Activated CD4-positive, alpha-beta T cell treated with anti-CD3 and anti-CD28 coated beads for 36 hours (primary cell): ENCODE data around the gene TCF7. TPM values are rescaled to one million over a fixed set of nuclear protein-coding genes. Genes with fewer than 3 reads are reported as not detected.
A peak's percentile ranks its signal among the peaks of the same experiment; 100 is the strongest.

Experiments used
- ATAC-seq: fragments of 200-7000 bp; cut with Tn5 transposase; one replicate; pipeline ENCODE4 v1.10.0; 2021; ENCODE audit warnings: mild to moderate bottlenecking, moderate library complexity
- CTCF ChIA-PET: fragments of 350-600 bp; sonication (Branson Sonifier 250); formaldehyde crosslinking; loops from one replicate; lab custom pipeline; 2021; ENCODE audit warnings: antibody characterized with exemption; lab: Charles Lee
- POLR2A ChIA-PET: fragments of 350-600 bp; sonication (Branson Sonifier 250); formaldehyde crosslinking; loops from one replicate; lab custom pipeline; 2021; ENCODE audit warnings: antibody characterized with exemption, inconsistent platforms; lab: Charles Lee
- DNase-seq: peaks from one replicate; pipeline ENCODE4 v3.0.0-alpha.2; 2020
- H3K27ac Mint-ChIP-seq: one replicate; pipeline ENCODE4 v1.8.0; 2021; ENCODE audit warnings: mixed read lengths
- H3K27me3 Mint-ChIP-seq: one replicate; pipeline ENCODE4 v1.8.0; 2021; ENCODE audit warnings: mixed read lengths
- H3K36me3 Mint-ChIP-seq: one replicate; pipeline ENCODE4 v1.8.0; 2021; ENCODE audit warnings: low read depth, mixed read lengths
- H3K4me1 Mint-ChIP-seq: one replicate; pipeline ENCODE4 v1.8.0; 2021; ENCODE audit warnings: mixed read lengths
- H3K4me3 Mint-ChIP-seq: one replicate; pipeline ENCODE4 v1.8.0; 2021; ENCODE audit warnings: mild to moderate bottlenecking, moderate library complexity, mixed read lengths
- H3K9me3 Mint-ChIP-seq: one replicate; pipeline ENCODE4 v1.8.0; 2021; ENCODE audit warnings: low read depth, mixed read lengths
- intact Hi-C, 2 experiments: fragments of 100-400 bp; cut with DNase I in 1 of 2; cut with micrococcal nuclease in 1 of 2; formaldehyde crosslinking; loops; one replicate each; pipeline versions ENCODE4 v1.14.2 to v1.15.1; 2022 to 2024; cut with DNase I, micrococcal nuclease
- total RNA-seq, 2 experiments: library from RNA; stranded (reverse); gene quantifications; one replicate each; pipeline ENCODE4 v1.2.3, GENCODE V29; 2021

The TCF7 gene
- total RNA-seq, 2 experiments from 2014 or later: 94.8 to 117 TPM

- CTCF ChIA-PET: interaction anchor here (0.5 to 7.5 kb wide), 7 partner anchors 12 to 51 kb away, joined by 3 to 83 read pairs (median 4); no protein-coding TSS in a partner anchor
- H3K36me3 Mint-ChIP-seq: peaks cover 3% of the 10 kb centered on the region
- H3K27me3 Mint-ChIP-seq: peaks cover 1% of the 10 kb centered on the region
- POLR2A ChIA-PET: interaction anchor here (2.2 kb wide), 1 partner anchor 11 kb away, joined by 10 read pairs; no protein-coding TSS in a partner anchor
- peaks cover 88% of the 10 kb centered on the region for H3K4me1 Mint-ChIP-seq
- H3K4me3 Mint-ChIP-seq: no peak overlapping the region
- H3K27ac Mint-ChIP-seq: no peak overlapping the region
- intact Hi-C loops: loop anchor here in 1 of 2 experiments (5.0 kb wide), 1 partner anchor 48 kb away; no protein-coding TSS in a partner anchor
- ATAC-seq (no peak), DNase-seq (no peak)
- H3K9me3 Mint-ChIP-seq: no peaks in the 10 kb centered on the region
Measured at GRCh38 chr5:134088994-134089560, 25.4 kb upstream of the TCF7 start.

- no peak overlapping the region for H3K4me3 Mint-ChIP-seq
- POLR2A ChIA-PET: interaction anchor here (0.7 to 1.2 kb wide), 5 partner anchors 10 to 1224 kb away, joined by 3 to 4 read pairs (median 4); partner anchors contain the start of gene PPP2CA
- no peaks in the 10 kb centered on the region for H3K27me3 Mint-ChIP-seq
Measured at GRCh38 chr5:134090522-134090921, 24.0 kb upstream of the TCF7 start.

GRCh38 chr5:134091626-134092121 lies 22.8 kb upstream of the TCF7 start:
- Mint-ChIP-seq H3K36me3 (no peaks in the 10 kb centered on the region), H3K27ac (peak overlapping the region; percentile 38), H3K27me3 (no peaks in the 10 kb centered on the region), H3K4me3 (no peak overlapping the region), H3K9me3 (no peaks in the 10 kb centered on the region), H3K4me1 (peaks cover 81% of the 10 kb centered on the region)
- POLR2A ChIA-PET: interaction anchor here (0.7 to 1.2 kb wide), 3 partner anchors 9 to 22 kb away, joined by 3 read pairs; partner anchors contain the start of gene TCF7
- intact Hi-C loops: no loop called here
- ATAC-seq (no peak), DNase-seq (no peak)
- CTCF ChIA-PET: interaction anchor here (0.8 to 7.5 kb wide), 4 partner anchors 9 to 55 kb away, joined by 3 to 83 read pairs (median 5); no protein-coding TSS in a partner anchor

More at GRCh38 chr5:134090522-134090921, 24.0 kb upstream of the TCF7 start:
- ATAC-seq (no peak), DNase-seq (peak; percentile 58)
- H3K9me3 Mint-ChIP-seq: no peaks in the 10 kb centered on the region
- peak overlapping the region; percentile 38 for H3K27ac Mint-ChIP-seq
- peaks cover 85% of the 10 kb centered on the region for H3K4me1 Mint-ChIP-seq
- intact Hi-C loops: no loop called here
- CTCF ChIA-PET: interaction anchor here (1.0 to 7.5 kb wide), 3 partner anchors 11 to 45 kb away, joined by 3 to 83 read pairs (median 5); no protein-coding TSS in a partner anchor
- no peaks in the 10 kb centered on the region for H3K36me3 Mint-ChIP-seq

GRCh38 chr5:134092875-134093274 lies 21.6 kb upstream of the TCF7 start:
- peaks cover 1% of the 10 kb centered on the region for H3K36me3 Mint-ChIP-seq
- H3K4me3 Mint-ChIP-seq: no peak overlapping the region
- peaks cover 82% of the 10 kb centered on the region for H3K4me1 Mint-ChIP-seq
- H3K9me3 Mint-ChIP-seq: no peaks in the 10 kb centered on the region
- ChIA-PET CTCF (interaction anchor here (1.0 to 7.5 kb wide), 5 partner anchors 8 to 54 kb away, joined by 3 to 83 read pairs (median 5); no protein-coding TSS in a partner anchor), POLR2A (interaction anchor here (0.8 kb wide), 1 partner anchor 19 kb away, joined by 4 read pairs; no protein-coding TSS in a partner anchor)
- DNase-seq: no peak
- ATAC-seq: peak; percentile 63
- no peak overlapping the region for H3K27ac Mint-ChIP-seq
- intact Hi-C loops: no loop called here
- H3K27me3 Mint-ChIP-seq: peaks cover 2% of the 10 kb centered on the region

- Mint-ChIP-seq H3K27ac (no peak overlapping the region), H3K4me1 (peaks cover 80% of the 10 kb centered on the region), H3K27me3 (peaks cover 2% of the 10 kb centered on the region), H3K4me3 (no peak overlapping the region), H3K36me3 (peaks cover 1% of the 10 kb centered on the region), H3K9me3 (no peaks in the 10 kb centered on the region)
- intact Hi-C loops: no loop called here
- no peak for ATAC-seq
- ChIA-PET POLR2A (interaction anchor here (0.8 kb wide), 1 partner anchor 19 kb away, joined by 4 read pairs; no protein-coding TSS in a partner anchor), CTCF (interaction anchor here (1.2 to 7.5 kb wide), 3 partner anchors 8 to 53 kb away, joined by 5 to 83 read pairs (median 7); no protein-coding TSS in a partner anchor)
- DNase-seq: no peak
Measured at GRCh38 chr5:134093351-134093750, 21.1 kb upstream of the TCF7 start.

- intact Hi-C loops: no loop called here
- no peak overlapping the region for H3K4me3 Mint-ChIP-seq
- no peak overlapping the region for H3K27ac Mint-ChIP-seq
- ChIA-PET CTCF (interaction anchor here (0.7 to 4.0 kb wide), 4 partner anchors 22 to 55 kb away, joined by 3 to 30 read pairs (median 4); no protein-coding TSS in a partner anchor), POLR2A (no interaction called here)
- peaks cover 80% of the 10 kb centered on the region for H3K4me1 Mint-ChIP-seq
- no peaks in the 10 kb centered on the region for H3K9me3 Mint-ChIP-seq
- DNase-seq (no peak), ATAC-seq (no peak)
- peaks cover 2% of the 10 kb centered on the region for H3K27me3 Mint-ChIP-seq
- peaks cover 1% of the 10 kb centered on the region for H3K36me3 Mint-ChIP-seq
Measured at GRCh38 chr5:134095293-134095692, 19.2 kb upstream of the TCF7 start.

GRCh38 chr5:134095887-134096589 lies 18.4 kb upstream of the TCF7 start:
- Mint-ChIP-seq H3K4me1 (peaks cover 80% of the 10 kb centered on the region), H3K27me3 (peaks cover 2% of the 10 kb centered on the region), H3K36me3 (peaks cover 1% of the 10 kb centered on the region), H3K27ac (no peak overlapping the region), H3K9me3 (no peaks in the 10 kb centered on the region), H3K4me3 (no peak overlapping the region)
- ChIA-PET POLR2A (no interaction called here), CTCF (interaction anchor here (0.7 to 4.0 kb wide), 7 partner anchors 9 to 56 kb away, joined by 3 to 30 read pairs (median 3); no protein-coding TSS in a partner anchor)
- no peak for ATAC-seq
- no peak for DNase-seq
- intact Hi-C loops: no loop called here

- ChIA-PET POLR2A (interaction anchor here (0.8 kb wide), 1 partner anchor 542 kb away, joined by 4 read pairs; no protein-coding TSS in a partner anchor), CTCF (interaction anchor here (0.7 to 7.3 kb wide), 7 partner anchors 8 to 86 kb away, joined by 3 to 83 read pairs (median 4); no protein-coding TSS in a partner anchor)
- DNase-seq (no peak), ATAC-seq (no peak)
- Mint-ChIP-seq H3K4me3 (peak overlapping the region; percentile 42), H3K27ac (peak overlapping the region; percentile 83), H3K4me1 (peaks cover 78% of the 10 kb centered on the region), H3K36me3 (peaks cover 1% of the 10 kb centered on the region), H3K9me3 (no peaks in the 10 kb centered on the region), H3K27me3 (peaks cover 2% of the 10 kb centered on the region)
- intact Hi-C loops: no loop called here
Measured at GRCh38 chr5:134097211-134097749, 17.2 kb upstream of the TCF7 start.

- peaks cover 2% of the 10 kb centered on the region for H3K27me3 Mint-ChIP-seq
- intact Hi-C loops: no loop called here
- CTCF ChIA-PET: interaction anchor here (0.7 to 7.3 kb wide), 10 partner anchors 9 to 315 kb away, joined by 3 to 106 read pairs (median 16); no protein-coding TSS in a partner anchor
- POLR2A ChIA-PET: interaction anchor here (0.6 to 5.1 kb wide), 5 partner anchors 14 to 92 kb away, joined by 3 to 59 read pairs (median 3); partner anchors contain the start of gene TCF7
- DNase-seq (no peak), ATAC-seq (no peak)
- no peaks in the 10 kb centered on the region for H3K9me3 Mint-ChIP-seq
- peaks cover 1% of the 10 kb centered on the region for H3K36me3 Mint-ChIP-seq
- H3K27ac Mint-ChIP-seq: peak overlapping the region; percentile 84
- H3K4me1 Mint-ChIP-seq: peaks cover 76% of the 10 kb centered on the region
- H3K4me3 Mint-ChIP-seq: no peak overlapping the region
Measured at GRCh38 chr5:134098690-134099089, 15.8 kb upstream of the TCF7 start.

- ATAC-seq (no peak), DNase-seq (no peak)
- Mint-ChIP-seq H3K36me3 (peaks cover 1% of the 10 kb centered on the region), H3K4me1 (peaks cover 75% of the 10 kb centered on the region), H3K27me3 (peaks cover 2% of the 10 kb centered on the region), H3K9me3 (no peaks in the 10 kb centered on the region), H3K4me3 (no peak overlapping the region), H3K27ac (peak overlapping the region; percentile 84)
- ChIA-PET POLR2A (interaction anchor here (0.9 to 5.1 kb wide), 14 partner anchors 11 to 1608 kb away, joined by 3 to 59 read pairs (median 4); partner anchors contain the start of genes IRF1 and TCF7), CTCF (interaction anchor here (0.6 to 7.3 kb wide), 17 partner anchors 10 to 488 kb away, joined by 3 to 106 read pairs (median 24); no protein-coding TSS in a partner anchor)
- intact Hi-C loops: no loop called here
Measured at GRCh38 chr5:134099288-134099872, 15.1 kb upstream of the TCF7 start.
